Neutrophil (primary cell): Measurements from ENCODE around the gene MAP2K5.

Source experiments
- H3K27ac ChIP-seq: fragments of 200-600 bp; sonication (generic); 2 replicates; pipeline ENCODE4 v1.5.1; 2016; ENCODE audit warnings: mild to moderate bottlenecking, moderate library complexity
- H3K27me3 ChIP-seq: fragments of 200-600 bp; sonication (generic); 2 replicates; pipeline ENCODE4 v1.6.0; 2016; ENCODE audit warnings: mild to moderate bottlenecking
- H3K36me3 ChIP-seq: fragments of 200-600 bp; sonication (generic); 2 replicates; pipeline ENCODE4 v1.5.1; 2017
- H3K4me1 ChIP-seq, 2 experiments: fragments of 200-600 bp in 1 of 2; sonication (generic) in 1 of 2; 1 replicate in 1 of 2; 2 replicates in 1 of 2; pipeline versions ENCODE4 v1.5.1 to v1.6.1; 2013 to 2016; ENCODE audit warnings: low read depth in 1 of 2, low read length in 1 of 2, mild to moderate bottlenecking in 1 of 2, moderate library complexity in 1 of 2; ENCODE audit not compliant: control insufficient read depth in 1 of 2, insufficient read depth in 1 of 2
- H3K4me3 ChIP-seq, 2 experiments: fragments of 200-600 bp in 1 of 2; sonication (generic) in 1 of 2; 1 replicate in 1 of 2; 2 replicates in 1 of 2; pipeline ENCODE4 v1.5.1; 2013 to 2016; ENCODE audit warnings: low read depth in 1 of 2, low read length in 1 of 2, mild to moderate bottlenecking in 1 of 2, moderate library complexity in 1 of 2
- H3K9me3 ChIP-seq: fragments of 200-600 bp; sonication (generic); 2 replicates; pipeline ENCODE4 v1.5.1; 2016
- TF ChIP-seq, protein P1 (sequence below): fragments of 200-600 bp; sonication (generic); IDR thresholded peaks from 2 replicates; pipeline ENCODE4 v1.5.1; 2016; ENCODE audit warnings: antibody characterized with exemption

MAP2K5 gene

DNA sequence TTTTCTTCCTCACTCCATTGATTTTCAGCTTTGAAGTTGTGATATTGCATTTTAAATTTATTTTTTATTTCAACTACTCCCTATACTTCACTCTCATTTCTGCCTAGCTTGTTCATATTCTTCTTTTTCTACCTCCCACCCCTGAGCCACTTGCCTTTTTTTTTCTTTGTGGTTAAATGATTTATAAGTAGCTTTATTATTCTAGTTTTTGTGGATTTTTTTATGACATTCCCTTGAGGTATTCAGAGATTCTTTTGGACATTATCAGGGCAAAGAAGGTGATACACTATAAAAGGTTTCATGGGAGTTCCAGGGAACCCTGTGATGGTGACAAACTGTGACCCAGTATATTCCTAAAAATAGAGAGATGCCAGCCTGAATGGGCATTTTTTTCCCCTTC, 18.3 kb upstream of the MAP2K5 start:
- Histone ChIP-seq H3K27ac (no peak overlapping the region), H3K4me1 (peaks cover 18% of the 10 kb centered on the region in 2 experiments), H3K4me3 (no peak overlapping the region), H3K27me3 (no peaks in the 10 kb centered on the region), H3K9me3 (no peaks in the 10 kb centered on the region), H3K36me3 (no peaks in the 10 kb centered on the region)
- TF ChIP-seq, protein P1, sequence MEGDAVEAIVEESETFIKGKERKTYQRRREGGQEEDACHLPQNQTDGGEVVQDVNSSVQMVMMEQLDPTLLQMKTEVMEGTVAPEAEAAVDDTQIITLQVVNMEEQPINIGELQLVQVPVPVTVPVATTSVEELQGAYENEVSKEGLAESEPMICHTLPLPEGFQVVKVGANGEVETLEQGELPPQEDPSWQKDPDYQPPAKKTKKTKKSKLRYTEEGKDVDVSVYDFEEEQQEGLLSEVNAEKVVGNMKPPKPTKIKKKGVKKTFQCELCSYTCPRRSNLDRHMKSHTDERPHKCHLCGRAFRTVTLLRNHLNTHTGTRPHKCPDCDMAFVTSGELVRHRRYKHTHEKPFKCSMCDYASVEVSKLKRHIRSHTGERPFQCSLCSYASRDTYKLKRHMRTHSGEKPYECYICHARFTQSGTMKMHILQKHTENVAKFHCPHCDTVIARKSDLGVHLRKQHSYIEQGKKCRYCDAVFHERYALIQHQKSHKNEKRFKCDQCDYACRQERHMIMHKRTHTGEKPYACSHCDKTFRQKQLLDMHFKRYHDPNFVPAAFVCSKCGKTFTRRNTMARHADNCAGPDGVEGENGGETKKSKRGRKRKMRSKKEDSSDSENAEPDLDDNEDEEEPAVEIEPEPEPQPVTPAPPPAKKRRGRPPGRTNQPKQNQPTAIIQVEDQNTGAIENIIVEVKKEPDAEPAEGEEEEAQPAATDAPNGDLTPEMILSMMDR: no peak

DNA sequence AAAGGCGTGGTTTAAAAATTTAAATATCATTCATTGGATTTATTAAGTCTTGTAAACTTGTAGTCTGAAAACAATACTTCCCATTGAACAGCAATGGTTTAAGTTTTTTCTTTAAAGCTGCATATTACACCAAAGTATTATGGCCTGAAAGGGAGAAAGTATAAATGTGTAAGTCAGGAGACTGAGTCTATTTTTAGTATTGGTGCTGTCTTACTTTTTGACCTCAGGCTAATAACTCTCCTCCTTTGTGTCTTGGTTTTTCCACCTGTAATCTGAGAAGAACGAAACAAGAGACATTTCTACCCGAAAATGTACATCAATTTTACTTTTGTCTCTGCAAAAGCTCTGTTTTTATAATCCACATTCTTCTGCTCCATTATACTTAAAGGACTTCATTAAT, 14.0 kb upstream of the MAP2K5 start:
- Histone ChIP-seq H3K9me3 (no peaks in the 10 kb centered on the region), H3K27ac (no peak overlapping the region), H3K27me3 (no peaks in the 10 kb centered on the region), H3K4me3 (no peak overlapping the region), H3K36me3 (no peaks in the 10 kb centered on the region), H3K4me1 (no peaks in the 10 kb centered on the region)
- TF ChIP-seq, protein P1: no peak

GRCh38 chr15:67531379-67531914, 11.1 kb upstream of the MAP2K5 start:
- Histone ChIP-seq H3K36me3 (no peaks in the 10 kb centered on the region), H3K27ac (no peak overlapping the region)
- TF ChIP-seq, protein P1: no peak

DNA sequence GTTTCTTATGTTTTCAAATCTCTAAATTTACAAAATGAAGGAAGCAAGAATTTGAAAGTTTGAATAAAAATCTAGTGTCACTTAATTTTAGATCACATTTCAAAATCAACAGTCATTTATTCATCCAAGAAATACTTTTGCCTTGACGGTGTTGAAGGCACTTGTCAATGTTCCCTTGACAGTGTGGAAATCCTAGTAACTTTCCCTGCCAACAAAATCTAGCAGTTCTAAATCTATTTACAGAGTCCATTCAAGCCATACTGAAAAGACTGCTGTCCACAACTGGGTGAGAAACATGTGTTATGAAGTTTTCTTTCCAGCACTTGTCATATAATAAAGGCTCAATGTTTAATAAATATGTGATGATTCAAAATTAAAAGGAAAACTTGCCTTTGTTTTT, 8.6 kb upstream of the MAP2K5 start:
- no peaks in the 10 kb centered on the region for H3K4me1 ChIP-seq
- no peak overlapping the region for H3K4me3 ChIP-seq
- no peaks in the 10 kb centered on the region for H3K36me3 ChIP-seq
- H3K27me3 ChIP-seq: no peaks in the 10 kb centered on the region
- H3K27ac ChIP-seq: no peak overlapping the region
- H3K9me3 ChIP-seq: no peaks in the 10 kb centered on the region
- TF ChIP-seq, protein P1: no peak

More at GRCh38 chr15:67531379-67531914, 11.1 kb upstream of the MAP2K5 start:
- Histone ChIP-seq H3K27me3 (no peaks in the 10 kb centered on the region), H3K9me3 (no peaks in the 10 kb centered on the region), H3K4me1 (no peaks in the 10 kb centered on the region), H3K4me3 (no peak overlapping the region)

GRCh38 chr15:67534360-67534759, 8.1 kb upstream of the MAP2K5 start:
- TF ChIP-seq, protein P1: no peak
- no peaks in the 10 kb centered on the region for H3K36me3 ChIP-seq
- no peaks in the 10 kb centered on the region for H3K27me3 ChIP-seq
- no peak overlapping the region for H3K4me3 ChIP-seq
- H3K9me3 ChIP-seq: no peaks in the 10 kb centered on the region
- no peaks in the 10 kb centered on the region for H3K4me1 ChIP-seq
- no peak overlapping the region for H3K27ac ChIP-seq

DNA sequence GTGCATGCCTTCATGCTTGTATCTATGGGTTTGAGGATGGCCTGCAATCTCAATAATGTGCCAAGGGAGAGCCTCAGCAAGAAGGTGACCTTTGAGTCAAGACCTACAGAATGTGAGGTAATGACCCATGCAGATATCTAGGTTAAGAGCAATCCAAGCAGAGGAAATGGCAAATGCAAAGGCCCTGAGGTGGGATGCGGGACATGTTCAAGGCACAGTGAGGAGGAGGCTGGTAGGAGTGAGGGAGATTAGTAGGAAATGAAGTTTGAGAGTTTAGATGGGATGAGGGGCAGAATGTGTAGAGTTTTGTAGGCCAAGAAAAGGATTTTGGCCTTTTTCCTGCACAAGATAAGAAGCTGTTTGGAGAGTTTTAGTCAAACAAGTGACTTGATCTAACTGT, 4.7 kb upstream of the MAP2K5 start:
- Histone ChIP-seq H3K27me3 (no peaks in the 10 kb centered on the region), H3K4me1 (peaks cover 5 to 12% of the 10 kb centered on the region in 2 experiments), H3K36me3 (no peaks in the 10 kb centered on the region), H3K4me3 (no peak overlapping the region), H3K9me3 (no peaks in the 10 kb centered on the region), H3K27ac (no peak overlapping the region)
- TF ChIP-seq, protein P1: no peak
